ENCODE data around the gene GFOD2.

GFOD2 gene

DNA sequence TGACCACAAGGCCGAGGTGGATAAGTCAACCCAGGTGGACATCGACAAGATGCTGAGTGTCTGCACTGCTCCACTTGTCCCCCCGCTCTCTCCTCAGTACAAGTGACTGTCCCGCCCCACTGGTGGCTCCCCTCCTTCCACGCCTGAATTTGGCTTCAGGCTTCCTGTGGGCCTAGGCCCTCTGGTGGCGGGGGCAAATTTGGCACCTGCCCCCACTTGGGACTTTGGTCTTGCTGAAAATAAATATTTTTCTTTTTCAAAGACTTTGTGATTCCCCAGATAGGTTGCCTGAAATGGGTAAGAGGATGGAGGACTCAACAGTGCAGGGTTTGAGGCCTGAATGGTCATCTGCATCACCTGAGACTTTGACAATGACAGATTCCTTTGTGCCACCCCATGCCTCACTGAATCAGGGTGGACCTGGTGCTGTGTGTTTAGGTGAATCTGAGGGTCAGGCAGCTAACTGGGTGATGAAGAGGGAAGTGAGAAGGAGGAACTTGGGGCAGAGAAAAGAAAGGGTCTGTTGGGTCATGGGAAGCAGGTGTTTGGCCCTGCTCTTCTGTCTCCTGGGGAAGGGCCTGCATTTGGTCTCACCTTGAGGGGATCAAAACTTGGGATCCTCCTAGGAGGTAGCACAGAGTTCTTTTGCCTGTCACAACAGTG is 50.5 kb downstream of the GFOD2 start:
- no peak for DNase-seq

DNA sequence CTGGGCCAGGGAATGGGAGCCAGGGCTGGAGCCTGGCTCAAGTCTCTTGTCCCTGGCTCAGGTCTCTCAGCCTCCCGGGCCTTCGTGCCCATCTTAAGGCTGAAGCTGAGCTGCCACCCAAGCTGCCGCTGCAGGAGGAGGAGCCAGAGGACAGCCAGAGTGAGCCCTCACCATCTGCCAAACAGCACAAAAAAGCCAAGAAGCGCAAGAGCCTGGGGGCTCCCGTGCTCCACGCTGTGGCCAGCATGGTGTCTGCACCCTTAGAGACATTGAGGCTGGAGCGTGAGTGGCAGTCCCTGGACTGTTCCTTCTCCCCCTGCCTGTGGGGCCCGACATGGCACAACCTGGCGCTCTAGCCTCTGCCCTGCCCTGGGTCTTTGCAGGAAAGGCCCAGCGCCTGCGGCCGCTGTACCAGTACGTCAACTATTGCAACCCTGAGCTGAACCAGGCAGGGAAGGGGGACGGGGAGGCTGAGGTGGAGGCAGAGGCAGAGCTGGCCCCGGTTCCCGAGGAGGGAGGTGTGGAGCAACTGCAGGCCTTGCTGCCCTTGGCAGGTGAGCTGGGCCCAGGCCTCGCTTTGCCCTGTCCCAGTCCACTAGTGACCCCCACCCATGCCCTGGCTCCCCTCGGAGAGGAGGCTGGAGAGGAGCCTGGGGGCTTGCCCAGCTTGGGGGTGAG is 51.2 kb downstream of the GFOD2 start:
- peak; percentile 69 for DNase-seq

DNA sequence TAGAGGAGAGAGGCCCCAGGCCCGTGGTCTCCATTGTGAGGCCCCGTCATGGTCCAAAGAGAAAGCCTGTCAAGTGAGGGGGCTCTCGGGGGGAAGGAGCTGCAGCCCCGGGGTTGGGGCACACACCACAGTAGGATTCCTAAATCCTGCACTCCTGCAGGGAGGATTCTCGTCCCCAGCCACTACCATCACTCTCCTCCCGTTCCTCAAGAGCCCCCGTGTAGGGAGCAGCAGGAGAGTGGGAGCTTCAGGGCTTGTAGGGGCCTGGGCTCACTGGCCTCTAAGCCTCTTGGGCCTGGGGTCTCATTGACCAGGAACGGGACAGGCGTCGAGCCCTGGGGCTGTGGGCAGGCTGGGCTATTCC is 51.7 kb downstream of the GFOD2 start:
- no peak for DNase-seq

DNA sequence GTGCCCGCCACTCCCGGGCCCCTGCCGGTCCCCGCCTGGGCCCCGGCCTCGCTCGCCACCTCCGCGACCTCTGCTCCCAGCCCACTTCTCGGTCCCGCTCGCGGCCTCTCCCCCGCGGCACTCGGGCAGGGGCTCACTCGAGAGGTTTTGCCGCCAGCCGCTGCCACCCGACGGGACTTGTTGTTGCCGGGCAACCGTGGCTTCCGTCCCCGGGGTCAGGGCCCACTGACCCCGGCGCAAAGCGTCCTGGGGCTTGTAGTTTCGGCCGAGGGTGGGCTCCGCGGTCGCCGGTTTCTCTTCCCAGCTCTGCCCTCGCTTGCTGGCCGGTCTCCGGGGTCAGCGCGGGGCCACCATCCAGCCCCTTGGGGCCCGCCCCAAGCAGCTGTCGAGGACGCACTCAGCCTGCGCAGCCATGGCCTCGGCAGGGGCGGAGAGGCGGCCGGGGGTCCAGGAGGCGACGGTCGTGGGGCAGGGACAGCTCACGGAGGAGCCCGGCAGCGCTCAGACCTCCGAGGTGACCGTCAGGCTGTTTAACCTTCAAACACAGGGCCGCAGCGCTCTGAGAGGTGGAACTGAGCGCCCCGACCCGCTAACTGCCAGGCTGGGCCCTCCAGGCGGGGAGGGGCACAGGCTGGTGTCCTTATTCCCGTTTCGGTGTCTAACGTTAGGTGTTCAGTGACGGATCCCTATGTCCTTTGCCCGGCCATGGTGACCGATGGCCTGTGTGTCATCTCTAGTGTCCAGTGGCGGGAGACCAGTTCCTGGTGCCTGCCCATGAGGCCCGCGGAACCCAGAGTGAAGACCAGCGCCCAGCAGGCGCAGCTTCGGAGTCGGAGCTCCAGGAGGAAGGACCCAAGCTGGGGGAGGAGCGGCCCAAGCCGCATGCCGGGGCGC is 52.3 kb downstream of the GFOD2 start, which contains the start of the genes C16orf86 and ENKD1:
Gene C16orf86 (plus strand): TSS at position 256 of the 894 bp plus-strand sequence. CDS start 157 bp downstream, at position 413.
Gene ENKD1 (minus strand): TSS at position 192 of the 894 bp plus-strand sequence. CDS start 308 bp downstream, outside the sequence.
- DNase-seq = peak; percentile 74

- no peak for DNase-seq
These were observed 53.0 kb downstream of the GFOD2 start for GRCh38 chr16:67666032-67666551.

DNA sequence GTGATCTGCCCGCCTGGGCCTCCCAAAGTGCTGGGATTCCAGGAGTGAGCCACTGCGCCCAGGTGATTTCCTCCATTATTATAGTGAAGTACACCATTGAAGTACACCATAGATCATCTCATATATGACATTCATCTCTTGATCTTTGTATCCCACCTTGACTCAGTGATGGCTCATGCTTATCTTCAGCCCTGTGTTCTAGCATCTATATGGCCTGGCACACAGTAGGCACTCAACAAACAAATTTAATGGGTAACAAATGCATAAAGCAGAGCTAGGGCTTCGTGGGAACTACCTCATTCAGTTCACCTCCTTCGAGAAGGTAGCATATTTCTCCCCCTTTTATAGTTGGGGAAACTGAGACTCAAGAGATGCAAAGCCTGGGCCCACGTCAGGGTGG is 53.5 kb downstream of the GFOD2 start:
- DNase-seq = no peak

GRCh38 chr16:67664871-67665270 is 54.2 kb downstream of the GFOD2 start:
- no peak for DNase-seq

- no peak for DNase-seq
These were observed 54.9 kb downstream of the GFOD2 start for GRCh38 chr16:67664258-67664657.

DNA sequence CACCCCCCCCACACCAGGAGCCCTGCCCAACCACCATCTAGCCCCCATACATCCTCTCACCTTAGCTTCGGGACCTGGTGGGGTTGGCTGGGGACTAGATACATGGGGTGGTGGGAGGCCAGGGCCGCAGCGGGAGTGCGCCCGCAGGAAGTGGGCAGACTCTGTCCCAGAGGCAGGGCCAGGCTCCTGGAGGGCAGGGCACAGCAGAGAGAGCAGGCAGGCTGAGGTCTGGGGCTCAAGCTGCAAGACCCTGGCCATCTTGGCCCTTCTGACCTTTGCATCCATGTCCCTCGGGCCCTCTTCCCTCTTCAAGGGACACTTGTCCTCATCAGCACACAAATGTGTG is 55.3 kb downstream of the GFOD2 start:
- no peak for DNase-seq

DNA sequence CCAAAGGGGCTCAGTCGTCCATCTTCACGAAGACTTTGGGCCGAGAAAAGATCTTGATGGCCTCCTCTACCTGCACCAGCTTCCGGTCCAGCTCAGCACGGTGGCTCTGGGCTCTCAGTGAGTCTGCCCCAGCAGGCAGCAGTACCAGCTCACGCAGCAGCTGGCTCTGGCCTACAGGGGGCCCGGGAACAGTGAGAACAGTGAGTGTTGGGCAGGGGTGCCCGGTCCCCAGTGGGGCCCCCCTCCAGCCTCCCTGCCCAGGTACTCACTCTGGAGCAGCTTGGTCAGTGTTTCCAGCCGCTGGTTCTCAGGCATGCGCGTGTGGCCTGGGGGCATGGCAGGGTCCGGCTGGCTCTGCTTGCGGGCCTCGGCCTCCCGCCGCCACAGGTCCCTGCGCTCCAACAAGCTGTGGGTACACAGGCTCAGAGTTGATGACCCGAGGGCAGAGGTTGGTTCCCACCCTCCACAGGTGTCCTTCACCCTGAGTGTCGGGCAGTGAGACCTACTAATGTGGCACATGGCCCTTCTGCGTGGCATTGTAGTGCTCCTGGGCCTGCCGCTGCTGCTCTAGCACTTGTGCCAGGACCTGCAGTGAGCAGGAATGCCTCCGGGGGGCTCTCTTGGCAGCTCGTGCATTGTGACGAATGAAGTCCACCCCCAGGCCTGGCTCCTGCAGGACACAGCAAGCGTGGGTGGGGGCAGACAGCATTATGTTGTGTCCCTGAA is 55.8 kb downstream of the GFOD2 start:
- no peak for DNase-seq

GRCh38 chr16:67662653-67663010 is 56.5 kb downstream of the GFOD2 start:
- DNase-seq = no peak

- no peak for DNase-seq
These were observed 57.0 kb downstream of the GFOD2 start for GRCh38 chr16:67661886-67662652.

GRCh38 chr16:67661101-67661761 is 57.9 kb downstream of the GFOD2 start:
- DNase-seq = no peak

GRCh38 chr16:67660564-67661028 is 58.5 kb downstream of the GFOD2 start, which contains the start of gene PARD6A:
Gene PARD6A (plus strand): TSS chr16:67660960. CDS start chr16:67661039, 79 bp downstream.
- DNase-seq = peak; percentile 92

GRCh38 chr16:67659675-67660563 is 59.2 kb downstream of the GFOD2 start, which contains the start of gene ACD:
Gene ACD (minus strand): TSS chr16:67660260. CDS start chr16:67660220, 40 bp downstream.
- DNase-seq = peak; percentile 95

- DNase-seq = no peak
These were observed 60.1 kb downstream of the GFOD2 start for GRCh38 chr16:67658849-67659674.

DNA sequence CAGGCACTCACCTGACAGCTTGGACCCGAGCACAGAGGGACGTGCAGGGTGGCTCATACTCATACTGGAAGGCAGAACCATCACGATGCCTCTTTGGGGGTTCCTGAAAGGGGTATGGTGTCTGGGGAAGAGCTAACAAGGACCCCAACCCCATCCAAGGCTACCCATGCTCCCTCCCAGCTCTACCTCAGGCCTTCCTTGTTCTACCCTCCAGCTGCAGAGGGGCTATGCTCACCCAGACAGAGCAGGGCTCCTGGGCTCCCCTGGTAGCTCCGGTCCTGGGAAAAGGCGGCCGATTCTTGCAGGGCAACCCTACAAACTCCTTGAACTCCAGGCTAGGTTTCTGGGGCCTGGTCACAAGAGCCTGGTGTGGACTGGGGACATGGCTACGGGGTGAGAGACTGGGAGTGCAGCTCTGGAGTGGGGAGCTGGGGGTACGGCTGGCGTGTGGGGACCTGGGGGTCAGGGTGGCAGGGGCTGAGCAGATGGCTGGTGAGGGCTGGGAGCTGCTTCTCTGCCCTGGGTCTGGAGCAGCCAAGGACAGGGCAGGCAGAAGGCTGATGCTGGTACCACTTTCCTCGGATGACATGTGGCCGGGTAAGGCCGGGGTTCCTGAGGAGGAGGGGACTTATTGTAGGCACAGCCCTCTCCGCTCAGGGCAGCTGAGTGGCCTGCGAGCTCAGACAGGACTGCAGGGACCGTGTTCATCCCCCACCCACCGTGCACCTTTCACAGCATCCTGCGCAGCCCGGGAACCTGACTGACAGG is 61.2 kb downstream of the GFOD2 start:
- no peak for DNase-seq

DNA sequence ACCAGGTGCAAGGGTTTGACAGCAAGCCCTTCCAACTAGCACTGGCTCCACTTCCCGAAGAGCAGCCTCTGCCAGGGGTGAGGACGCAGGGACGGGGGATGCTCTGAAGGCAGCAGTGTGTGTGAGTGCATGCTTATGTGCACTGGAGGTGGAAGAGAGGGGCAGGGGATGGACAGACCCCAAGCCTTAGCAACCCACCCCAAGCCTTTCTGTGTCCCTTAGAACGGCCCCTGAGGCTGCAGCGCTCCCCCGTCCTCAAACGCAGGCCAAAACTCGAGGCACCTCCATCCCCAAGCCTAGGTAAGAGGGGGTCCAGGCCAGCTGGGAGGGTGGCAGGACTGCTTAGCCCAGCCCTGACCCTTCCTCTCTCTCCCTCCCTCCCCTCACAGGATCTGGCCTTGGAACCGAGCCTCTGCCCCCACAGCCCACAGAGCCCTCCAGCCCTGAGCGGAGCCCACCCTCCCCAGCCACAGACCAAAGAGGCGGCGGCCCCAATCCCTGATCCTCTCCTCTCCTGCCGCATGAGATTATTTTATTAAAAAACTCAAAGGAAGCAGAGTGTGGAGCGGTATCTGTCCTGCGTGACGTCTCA is 62.0 kb downstream of the GFOD2 start:
- no peak for DNase-seq

Measured in stimulated activated CD4-positive, alpha-beta T cell treated with anti-CD3 and anti-CD28 coated beads, Interleukin-12 subunit alpha, Interleukin-12 subunit beta, amount 100 ng/mL, for 4 hours (primary cell).